DND-41 (cell line): Measurements from ENCODE around the gene GPR33.

Experiments
- ATAC-seq: fragments of 200-7000 bp; cut with Tn5 transposase; 3 replicates; pipeline ENCODE4 v1.9.1; 2021; ENCODE audit warnings: low read depth; ENCODE audit not compliant: insufficient read depth
- DNase-seq: peaks from one replicate; pipeline ENCODE4 v3.0.0-alpha.2; 2020
- H2AFZ ChIP-seq: 2 replicates; pipeline ENCODE4 v1.6.0; 2012; ENCODE audit warnings: low read depth, low read length
- H3K27ac ChIP-seq: 2 replicates; pipeline ENCODE4 v1.5.1; 2012; ENCODE audit warnings: low read length, inconsistent platforms
- H3K27me3 ChIP-seq: fragments of 200-600 bp; sonication (generic); 2 replicates; pipeline ENCODE4 v1.6.0; 2012; ENCODE audit warnings: low read length, mild to moderate bottlenecking, inconsistent platforms; ENCODE audit not compliant: insufficient read depth, poor library complexity
- H3K36me3 ChIP-seq: 2 replicates; pipeline ENCODE4 v1.5.1; 2012; ENCODE audit warnings: low read length, inconsistent platforms; ENCODE audit not compliant: insufficient read depth
- H3K4me1 ChIP-seq: 2 replicates; pipeline ENCODE4 v1.5.1; 2012; ENCODE audit warnings: mild to moderate bottlenecking, low read length; ENCODE audit not compliant: insufficient read depth
- H3K4me2 ChIP-seq: 2 replicates; pipeline ENCODE4 v1.6.0; 2012; ENCODE audit warnings: mild to moderate bottlenecking, moderate library complexity, low read length, inconsistent platforms; ENCODE audit not compliant: insufficient read depth
- H3K4me3 ChIP-seq, 2 experiments: fragments of 200-600 bp in 1 of 2; shearing (Covaris generic) in 1 of 2; 2 replicates each; pipeline ENCODE4 v1.5.1; 2012 to 2016; ENCODE audit warnings: inconsistent platforms in 2 of 2, low read length in 2 of 2, mild to moderate bottlenecking in 2 of 2, low read depth in 1 of 2, moderate library complexity in 1 of 2
- H3K79me2 ChIP-seq: 2 replicates; pipeline ENCODE4 v1.6.0; 2012; ENCODE audit warnings: low read length, inconsistent platforms; ENCODE audit not compliant: insufficient read depth
- H3K9ac ChIP-seq: 2 replicates; pipeline ENCODE4 v1.6.0; 2012; ENCODE audit warnings: low read depth, mild to moderate bottlenecking, inconsistent platforms, low read length, moderate library complexity
- H3K9me3 ChIP-seq: 2 replicates; pipeline ENCODE4 v1.5.1; 2012; ENCODE audit warnings: low read length, moderate library complexity, mild to moderate bottlenecking, inconsistent platforms; ENCODE audit not compliant: insufficient read depth, severe bottlenecking
- H4K20me1 ChIP-seq: 2 replicates; pipeline ENCODE4 v1.6.0; 2012; ENCODE audit warnings: low read length; ENCODE audit not compliant: insufficient read depth
- EZH2 ChIP-seq: IDR thresholded peaks from 3 replicates; pipeline ENCODE4 v1.6.1; 2012; ENCODE audit warnings: borderline replicate concordance, low read depth, mild to moderate bottlenecking, moderate library complexity, low read length, inconsistent platforms; ENCODE audit not compliant: severe bottlenecking
- TF ChIP-seq, protein P1 (sequence below): IDR thresholded peaks from 2 replicates; pipeline ENCODE4 v1.5.1; 2012; ENCODE audit warnings: borderline replicate concordance, low read length, moderate library complexity, mild to moderate bottlenecking; ENCODE audit not compliant: poor library complexity, severe bottlenecking; ENCODE audit errors: extremely low read depth

Gene GPR33

DNA sequence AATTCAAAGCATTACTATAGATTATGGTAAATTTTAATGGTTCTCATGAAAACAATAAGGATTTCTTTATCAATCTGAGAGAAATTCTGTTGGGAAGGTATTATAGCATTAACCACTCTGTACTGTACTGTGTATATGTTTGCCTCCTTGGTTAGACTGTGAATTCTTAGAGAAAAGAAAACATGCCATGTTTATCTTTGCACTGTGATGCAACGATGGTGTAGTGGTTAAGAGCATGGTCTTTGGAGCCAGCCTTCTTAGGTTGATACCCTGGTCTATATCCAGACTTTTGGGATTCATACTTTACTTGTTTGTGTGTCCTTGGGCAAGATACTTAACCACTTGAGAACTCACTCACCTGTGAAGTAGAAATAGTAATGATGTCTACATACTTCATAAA, 41.2 kb upstream of the GPR33 start:
- H3K4me1 ChIP-seq: no peaks in the 10 kb centered on the region
- H3K9me3 ChIP-seq: no peaks in the 10 kb centered on the region
- H4K20me1 ChIP-seq: no peaks in the 10 kb centered on the region
- H3K27ac ChIP-seq: no peak overlapping the region
- DNase-seq (no peak), ATAC-seq (no peak)
- H3K4me3 ChIP-seq: no peak overlapping the region
- H3K27me3 ChIP-seq: no peaks in the 10 kb centered on the region
- no peak overlapping the region for H2AFZ ChIP-seq
- H3K4me2 ChIP-seq: no peak overlapping the region
- no peak overlapping the region for H3K9ac ChIP-seq
- H3K79me2 ChIP-seq: no peaks in the 10 kb centered on the region
- no peak for TF ChIP-seq EZH2
- TF ChIP-seq, protein P1, sequence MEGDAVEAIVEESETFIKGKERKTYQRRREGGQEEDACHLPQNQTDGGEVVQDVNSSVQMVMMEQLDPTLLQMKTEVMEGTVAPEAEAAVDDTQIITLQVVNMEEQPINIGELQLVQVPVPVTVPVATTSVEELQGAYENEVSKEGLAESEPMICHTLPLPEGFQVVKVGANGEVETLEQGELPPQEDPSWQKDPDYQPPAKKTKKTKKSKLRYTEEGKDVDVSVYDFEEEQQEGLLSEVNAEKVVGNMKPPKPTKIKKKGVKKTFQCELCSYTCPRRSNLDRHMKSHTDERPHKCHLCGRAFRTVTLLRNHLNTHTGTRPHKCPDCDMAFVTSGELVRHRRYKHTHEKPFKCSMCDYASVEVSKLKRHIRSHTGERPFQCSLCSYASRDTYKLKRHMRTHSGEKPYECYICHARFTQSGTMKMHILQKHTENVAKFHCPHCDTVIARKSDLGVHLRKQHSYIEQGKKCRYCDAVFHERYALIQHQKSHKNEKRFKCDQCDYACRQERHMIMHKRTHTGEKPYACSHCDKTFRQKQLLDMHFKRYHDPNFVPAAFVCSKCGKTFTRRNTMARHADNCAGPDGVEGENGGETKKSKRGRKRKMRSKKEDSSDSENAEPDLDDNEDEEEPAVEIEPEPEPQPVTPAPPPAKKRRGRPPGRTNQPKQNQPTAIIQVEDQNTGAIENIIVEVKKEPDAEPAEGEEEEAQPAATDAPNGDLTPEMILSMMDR: no peak
- no peaks in the 10 kb centered on the region for H3K36me3 ChIP-seq

DNA sequence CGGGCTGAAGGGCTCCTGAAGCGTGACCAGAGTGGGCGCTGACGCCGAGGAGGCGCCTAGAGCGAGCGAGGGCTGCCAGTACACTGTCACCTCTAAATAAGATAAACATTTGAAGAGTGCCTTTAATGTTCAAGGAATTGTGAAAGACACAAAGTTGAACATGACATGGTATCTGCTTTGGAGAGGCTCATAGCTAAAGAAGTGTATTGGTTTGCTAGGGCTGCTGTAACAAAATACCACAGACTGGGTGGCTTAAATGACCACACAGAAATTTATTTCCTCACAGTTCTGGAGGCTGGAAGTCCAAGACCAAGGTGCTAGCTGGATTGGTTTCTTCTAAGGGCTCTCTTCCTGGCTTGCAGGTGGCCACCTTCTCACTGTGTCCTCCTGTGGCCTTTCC, 39.7 kb upstream of the GPR33 start:
- Histone ChIP-seq H2AFZ (no peak overlapping the region), H4K20me1 (no peaks in the 10 kb centered on the region), H3K4me1 (no peaks in the 10 kb centered on the region), H3K27ac (no peak overlapping the region), H3K79me2 (no peaks in the 10 kb centered on the region), H3K9me3 (no peaks in the 10 kb centered on the region), H3K4me3 (no peak overlapping the region), H3K9ac (no peak overlapping the region), H3K4me2 (no peak overlapping the region), H3K36me3 (no peaks in the 10 kb centered on the region), H3K27me3 (no peaks in the 10 kb centered on the region)
- ATAC-seq (no peak), DNase-seq (no peak)
- no peak for TF ChIP-seq EZH2
- TF ChIP-seq, protein P1: no peak

DNA sequence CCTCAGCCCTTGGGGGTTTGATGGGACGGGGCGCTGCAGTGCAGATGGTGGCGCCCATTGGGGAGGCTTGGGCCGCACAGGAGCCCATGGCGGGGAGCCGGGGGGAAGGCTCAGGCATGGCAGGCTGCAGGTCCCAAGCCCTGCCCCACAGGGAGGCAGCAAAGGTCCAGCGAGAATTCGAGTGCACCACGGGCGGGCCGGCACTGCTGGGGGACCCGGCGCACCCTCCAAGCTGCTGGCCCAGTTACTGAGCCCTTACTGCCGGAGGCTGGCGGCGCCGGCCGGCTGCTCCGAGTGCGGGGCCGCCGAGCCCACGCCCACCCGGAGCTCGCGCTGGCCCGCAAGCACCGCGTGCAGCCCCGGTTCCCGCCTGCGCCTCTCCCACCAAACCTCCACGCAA, 39.2 kb upstream of the GPR33 start:
- H3K9me3 ChIP-seq: no peaks in the 10 kb centered on the region
- H3K4me1 ChIP-seq: no peaks in the 10 kb centered on the region
- no peaks in the 10 kb centered on the region for H4K20me1 ChIP-seq
- H3K9ac ChIP-seq: no peak overlapping the region
- no peak overlapping the region for H2AFZ ChIP-seq
- no peaks in the 10 kb centered on the region for H3K79me2 ChIP-seq
- no peak overlapping the region for H3K4me3 ChIP-seq
- TF ChIP-seq, protein P1: no peak
- TF ChIP-seq EZH2: no peak
- no peak for ATAC-seq
- peaks cover under 1% of the 10 kb centered on the region for H3K27me3 ChIP-seq
- H3K36me3 ChIP-seq: no peaks in the 10 kb centered on the region
- H3K4me2 ChIP-seq: no peak overlapping the region
- no peak overlapping the region for H3K27ac ChIP-seq
- no peak for DNase-seq

DNA sequence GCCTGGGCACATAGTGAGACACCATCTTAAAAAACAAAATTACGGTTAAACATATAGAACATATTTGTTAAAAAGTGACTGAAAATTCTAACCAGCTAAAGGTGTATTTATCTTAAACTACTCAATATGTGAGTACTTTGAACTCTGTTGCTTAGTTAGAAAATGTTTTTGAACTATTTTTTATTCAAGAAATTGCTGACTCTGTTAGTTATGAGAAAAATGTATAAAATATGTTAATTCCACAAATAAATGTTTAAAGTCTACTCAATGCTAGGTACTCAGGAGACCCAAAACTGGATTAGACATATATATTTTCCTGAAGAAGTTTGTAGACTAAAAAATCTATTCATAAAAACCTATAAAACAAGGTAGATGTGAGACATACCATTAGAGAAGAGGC, 23.0 kb upstream of the GPR33 start:
- H2AFZ ChIP-seq: no peak overlapping the region
- H3K79me2 ChIP-seq: no peaks in the 10 kb centered on the region
- no peak overlapping the region for H3K27ac ChIP-seq
- ATAC-seq (no peak), DNase-seq (no peak)
- H3K4me3 ChIP-seq: no peak overlapping the region
- no peak overlapping the region for H3K9ac ChIP-seq
- no peak overlapping the region for H3K4me2 ChIP-seq
- TF ChIP-seq, protein P1: no peak
- no peak for TF ChIP-seq EZH2
- no peaks in the 10 kb centered on the region for H3K4me1 ChIP-seq
- no peaks in the 10 kb centered on the region for H4K20me1 ChIP-seq
- H3K27me3 ChIP-seq: no peaks in the 10 kb centered on the region
- no peaks in the 10 kb centered on the region for H3K36me3 ChIP-seq
- H3K9me3 ChIP-seq: no peaks in the 10 kb centered on the region
